ENCODE data around the gene SPHK2.
"Not testable (repeated sequence)": the region's sequence is repeated elsewhere in the genome, so short reads cannot be mapped to it uniquely, and the experiment has no call there.

The SPHK2 gene

DNA sequence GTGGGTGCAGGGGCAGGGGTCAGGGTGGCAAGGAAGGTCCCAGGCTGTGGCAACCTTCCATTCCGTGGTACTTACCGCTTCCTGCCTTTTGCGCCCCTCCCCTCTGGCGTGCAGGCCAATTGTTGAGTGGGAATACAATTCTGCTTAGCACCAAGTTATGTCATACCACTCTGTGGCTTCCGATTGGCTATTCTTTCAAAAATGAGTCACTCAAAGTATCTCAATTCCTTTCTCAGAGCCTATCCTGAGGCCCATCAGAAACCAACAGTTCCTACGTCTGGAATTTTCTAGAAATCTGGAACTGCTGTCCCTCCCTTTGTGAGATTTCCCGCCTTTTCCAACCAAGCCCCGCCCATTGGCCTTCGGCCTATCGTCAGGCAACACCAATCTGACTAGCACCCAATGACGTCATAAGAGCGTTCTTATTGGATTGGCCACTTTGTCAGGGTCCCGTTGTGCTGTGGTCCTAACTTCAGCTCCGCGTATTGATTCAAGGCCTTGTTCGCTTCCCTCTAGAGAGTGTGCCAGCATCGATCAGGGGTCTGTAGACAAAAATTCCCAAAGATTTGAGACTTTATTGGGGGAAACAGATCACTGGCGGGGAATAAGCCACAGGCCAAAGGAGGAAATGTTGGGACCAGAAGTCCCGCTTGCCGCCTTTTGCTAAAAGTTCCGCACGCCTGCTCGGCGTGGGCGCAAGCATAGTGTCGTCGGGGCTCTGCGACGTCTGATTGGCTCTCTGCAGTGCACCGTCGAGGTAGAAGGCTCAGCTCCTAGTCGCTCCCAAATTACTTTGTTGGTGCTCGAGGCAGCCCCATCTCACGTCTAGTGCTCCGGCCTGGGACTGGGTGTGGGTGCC lies 41.8 kb downstream of the SPHK2 start:
- DNase-seq (ENCODE audit: low read depth in 2 of 2), result peak; percentile 57 to 72

DNA sequence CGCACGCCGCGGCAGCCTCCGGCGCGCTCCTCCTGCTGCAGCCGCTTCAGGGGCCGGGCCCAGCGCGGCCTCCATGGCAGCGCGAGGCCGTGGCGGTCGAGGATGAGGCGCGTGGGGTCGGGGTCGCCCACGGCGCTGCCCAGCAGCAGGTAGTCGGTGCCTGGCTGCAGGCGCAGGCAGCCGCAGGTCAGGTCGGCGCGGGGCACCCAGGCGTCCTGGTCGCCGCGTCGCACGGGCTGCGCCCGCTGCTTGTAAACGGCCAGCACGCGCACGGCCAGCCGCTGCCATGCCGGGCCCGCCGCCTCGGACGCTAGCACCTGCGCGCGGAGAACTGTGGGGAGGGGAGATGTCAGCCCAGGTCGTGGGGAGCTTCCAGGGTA lies 42.4 kb downstream of the SPHK2 start:
- DNase-seq (ENCODE audit: low read depth in 2 of 2), result no peak

DNA sequence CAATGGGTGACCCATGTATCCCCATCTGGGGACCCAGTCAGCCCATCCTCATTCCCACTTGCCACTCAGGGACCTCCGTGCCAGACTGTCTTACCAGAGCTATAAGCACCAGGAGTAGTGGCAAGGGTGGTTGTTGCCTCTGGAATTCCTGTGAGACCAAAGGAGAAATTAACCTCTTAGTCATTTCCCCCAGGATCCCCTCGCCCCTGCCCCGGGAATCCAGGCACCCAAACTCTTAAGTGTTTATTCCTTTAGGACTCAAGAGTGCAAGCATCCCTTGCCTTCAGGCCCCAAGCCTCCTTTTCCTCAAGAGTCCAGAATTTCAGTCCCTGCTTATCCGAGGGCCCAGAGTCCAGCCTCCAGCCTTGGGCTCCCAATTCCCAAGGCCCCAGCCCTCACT lies 44.4 kb downstream of the SPHK2 start:
- no peak for DNase-seq (ENCODE audit: low read depth in 2 of 2)

DNA sequence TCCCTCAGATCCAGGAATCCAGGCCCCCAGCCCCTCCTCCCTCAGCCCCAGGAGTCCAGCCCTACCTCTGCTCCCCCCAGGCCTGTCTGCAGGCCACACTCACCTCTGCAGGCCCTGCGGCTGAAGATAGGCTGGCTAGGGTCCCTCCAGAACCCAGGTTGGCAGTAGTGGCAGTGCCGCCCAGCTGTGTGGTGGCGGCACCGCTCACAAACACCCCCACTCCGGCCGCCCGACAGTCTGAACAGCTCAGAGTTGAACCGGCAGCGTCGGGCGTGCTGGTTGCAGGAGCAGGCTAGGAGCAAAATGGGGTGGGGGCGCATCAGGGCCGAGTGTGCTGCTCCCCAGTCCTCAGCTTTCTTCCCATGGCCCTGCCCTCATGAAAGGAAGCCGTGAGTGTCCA lies 45.2 kb downstream of the SPHK2 start:
- no peak for DNase-seq (ENCODE audit: low read depth in 2 of 2)

DNA sequence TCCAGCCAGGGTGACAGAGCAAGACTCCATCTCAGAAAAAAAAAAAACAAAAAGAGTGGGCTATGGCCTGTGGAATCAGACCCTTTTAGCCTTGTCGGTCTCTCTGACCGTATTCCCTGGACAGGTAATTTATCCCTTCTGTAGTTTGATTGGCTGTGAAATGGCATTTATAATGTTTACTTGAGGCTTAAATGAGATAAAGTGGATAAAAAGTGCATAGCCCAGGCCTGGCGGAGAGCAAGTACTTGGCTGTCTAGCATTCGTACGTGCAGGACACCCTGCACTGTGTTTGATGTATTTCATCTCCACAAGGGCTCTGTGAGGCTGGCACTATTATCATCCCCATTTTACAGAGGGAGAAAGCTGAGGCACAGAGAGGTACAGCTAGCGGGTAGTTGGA lies 46.5 kb downstream of the SPHK2 start:
- DNase-seq (ENCODE audit: low read depth in 2 of 2), result no peak

DNA sequence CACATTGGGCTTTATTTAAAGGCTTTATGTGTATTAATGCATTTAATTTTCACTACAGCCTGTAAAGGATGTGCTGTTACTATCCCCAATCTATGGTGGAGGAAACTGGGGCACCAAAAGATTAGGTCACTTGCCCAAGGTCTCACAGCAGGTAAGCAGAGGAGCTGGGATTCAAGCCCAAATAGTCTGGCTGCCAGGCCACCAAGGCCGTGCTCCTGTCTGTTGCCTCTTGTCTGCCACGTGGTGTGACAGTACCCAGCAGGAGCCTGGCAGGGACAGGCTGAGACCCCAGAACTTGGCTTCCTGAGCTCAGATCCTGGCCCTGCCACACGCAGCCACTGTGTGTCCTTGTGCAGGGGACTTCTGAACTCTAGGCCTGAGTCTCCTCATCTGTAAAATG lies 49.0 kb downstream of the SPHK2 start:
- DNase-seq (ENCODE audit: low read depth in 2 of 2), result no peak

DNA sequence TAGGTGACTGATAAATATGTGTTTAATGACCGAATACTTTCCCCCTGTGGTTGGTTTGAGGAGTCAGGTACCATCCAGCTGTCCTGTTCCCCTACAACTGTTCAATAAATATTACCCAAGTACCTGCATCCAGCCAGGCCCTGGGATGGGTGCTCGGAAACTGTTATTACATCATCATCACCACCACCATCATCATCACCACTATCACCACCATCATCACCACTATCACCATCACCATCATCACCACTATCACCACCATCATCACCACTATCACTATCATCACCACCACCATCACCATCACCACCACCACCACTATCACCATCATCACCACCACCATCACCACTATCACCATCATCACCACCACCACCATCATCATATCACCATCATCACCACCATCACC lies 49.5 kb downstream of the SPHK2 start:
- no peak for DNase-seq (ENCODE audit: low read depth in 2 of 2)

DNA sequence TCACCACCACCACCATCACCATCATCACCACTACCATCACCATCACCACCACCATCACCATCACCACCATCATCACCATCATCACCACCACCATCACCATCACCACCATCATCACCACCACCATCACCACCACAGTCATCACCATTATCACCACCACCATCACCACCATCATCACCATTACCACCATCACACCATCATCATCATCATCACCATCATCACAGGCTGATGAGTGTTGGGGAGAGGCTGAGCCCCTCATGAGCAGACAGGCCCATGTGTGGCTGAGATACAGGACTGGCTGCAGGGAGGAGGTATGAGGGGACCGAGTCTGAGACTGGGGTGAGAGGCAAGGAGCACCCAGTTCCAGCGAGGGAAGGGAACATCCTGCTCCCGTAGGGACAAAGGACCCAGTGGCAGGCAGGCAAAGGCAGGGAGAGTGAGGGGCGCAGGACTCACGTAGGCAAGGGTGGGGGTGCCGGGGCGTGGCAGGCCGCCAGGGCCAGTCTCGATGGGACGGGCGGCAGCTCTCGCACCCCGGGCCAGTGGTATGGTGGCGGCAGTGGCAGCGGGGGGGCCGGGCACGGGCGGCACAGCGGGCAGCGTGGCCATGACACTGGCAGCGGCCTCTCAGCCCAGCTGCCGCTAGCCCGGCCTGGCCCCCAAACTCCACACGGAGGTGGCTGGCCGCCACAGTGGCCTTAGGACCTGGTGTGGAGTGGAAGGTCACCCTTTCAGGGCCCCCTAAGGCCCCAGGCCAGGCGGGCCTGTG lies 50.8 kb downstream of the SPHK2 start:
- no peak for DNase-seq (ENCODE audit: low read depth in 2 of 2)

DNA sequence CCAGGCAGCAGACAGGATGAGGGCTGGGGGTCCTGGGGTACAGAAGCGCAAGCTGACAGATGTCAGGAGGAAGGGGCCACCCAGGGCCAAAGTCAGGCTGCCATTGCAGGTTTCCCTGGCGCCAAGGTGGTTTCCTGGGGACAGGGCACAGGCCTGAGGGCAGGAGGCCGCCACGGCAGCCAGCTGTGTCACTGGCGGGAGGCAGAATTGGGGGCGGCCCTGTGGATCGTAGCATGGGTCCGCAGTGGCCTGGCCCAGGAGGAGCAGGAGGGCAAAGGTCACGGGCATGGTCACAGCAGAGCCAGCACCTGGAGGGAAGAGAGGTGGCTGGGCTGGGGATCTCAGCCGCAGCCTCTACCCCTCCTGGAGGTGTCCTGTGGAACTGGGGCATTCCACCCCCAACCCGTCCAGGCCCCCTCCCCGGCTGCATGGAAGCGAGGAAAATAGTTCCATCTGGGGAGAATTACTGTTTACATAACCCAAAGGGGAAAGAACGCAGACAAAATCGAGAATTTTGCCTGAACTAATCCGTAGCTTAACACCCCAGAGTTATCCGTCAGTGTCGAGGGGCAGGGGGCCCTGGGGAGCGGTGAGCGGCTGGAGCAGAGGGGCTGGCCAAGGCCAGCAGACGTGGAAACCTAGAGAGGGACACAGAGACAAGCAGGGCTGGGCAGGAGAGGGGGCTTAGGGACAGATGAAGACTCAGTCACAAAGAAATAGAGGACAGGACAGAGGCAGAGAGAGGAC lies 51.6 kb downstream of the SPHK2 start:
- DNase-seq (ENCODE audit: low read depth in 2 of 2), result no peak

DNA sequence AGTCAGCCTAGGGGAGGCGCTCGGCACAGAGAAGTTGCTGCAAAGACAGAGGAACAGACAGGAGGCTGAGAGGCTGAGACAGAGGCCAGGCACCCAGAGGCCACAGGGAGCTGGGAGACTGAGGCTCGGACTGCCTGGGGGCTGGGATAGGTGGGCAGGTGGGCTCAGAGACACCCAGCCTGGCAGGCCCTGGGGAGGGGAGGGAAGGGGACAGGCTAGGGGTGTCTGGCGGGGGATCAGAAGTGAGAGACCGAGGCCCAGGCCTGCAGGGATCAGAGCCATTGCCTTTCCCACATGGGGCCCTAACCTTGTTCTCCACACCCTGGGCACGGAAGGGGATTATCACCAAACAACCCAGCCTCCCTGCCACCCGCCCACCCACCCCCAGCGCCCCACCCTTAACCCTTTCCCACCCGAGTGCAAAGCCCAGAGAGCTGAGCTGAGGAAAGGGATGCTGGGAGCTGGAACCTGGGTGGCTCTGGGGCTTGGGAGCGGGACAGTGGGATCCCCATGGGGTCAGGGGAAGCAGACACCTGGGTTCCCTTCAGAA lies 52.2 kb downstream of the SPHK2 start:
- no peak for DNase-seq (ENCODE audit: low read depth in 2 of 2)

DNA sequence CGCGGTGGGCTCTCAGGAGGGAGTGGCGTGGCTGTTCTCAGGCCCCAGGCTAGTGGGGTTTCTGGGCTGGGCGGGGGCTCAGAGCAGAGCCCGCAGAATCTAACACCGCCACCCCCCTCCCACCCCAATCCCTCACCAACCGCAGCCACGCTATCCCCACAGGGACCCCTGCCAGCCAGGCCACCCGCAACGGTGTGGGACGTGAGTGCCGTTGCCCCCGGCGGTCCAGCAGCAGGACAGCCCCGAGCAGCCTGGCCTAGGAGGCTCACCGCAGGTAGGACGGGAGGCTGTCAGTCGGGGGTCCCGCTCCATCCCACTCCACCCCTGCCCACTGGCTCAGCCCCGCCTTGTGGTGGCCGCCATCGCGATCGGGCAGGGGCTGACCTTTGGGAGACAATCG lies 53.7 kb downstream of the SPHK2 start, which contains the start of gene NTN5:
NTN5 (minus strand) TSS at position 24 of the 400 bp plus-strand sequence. CDS start 2,031 bp downstream, outside the sequence.
- DNase-seq (ENCODE audit: low read depth in 2 of 2), result no peak

DNA sequence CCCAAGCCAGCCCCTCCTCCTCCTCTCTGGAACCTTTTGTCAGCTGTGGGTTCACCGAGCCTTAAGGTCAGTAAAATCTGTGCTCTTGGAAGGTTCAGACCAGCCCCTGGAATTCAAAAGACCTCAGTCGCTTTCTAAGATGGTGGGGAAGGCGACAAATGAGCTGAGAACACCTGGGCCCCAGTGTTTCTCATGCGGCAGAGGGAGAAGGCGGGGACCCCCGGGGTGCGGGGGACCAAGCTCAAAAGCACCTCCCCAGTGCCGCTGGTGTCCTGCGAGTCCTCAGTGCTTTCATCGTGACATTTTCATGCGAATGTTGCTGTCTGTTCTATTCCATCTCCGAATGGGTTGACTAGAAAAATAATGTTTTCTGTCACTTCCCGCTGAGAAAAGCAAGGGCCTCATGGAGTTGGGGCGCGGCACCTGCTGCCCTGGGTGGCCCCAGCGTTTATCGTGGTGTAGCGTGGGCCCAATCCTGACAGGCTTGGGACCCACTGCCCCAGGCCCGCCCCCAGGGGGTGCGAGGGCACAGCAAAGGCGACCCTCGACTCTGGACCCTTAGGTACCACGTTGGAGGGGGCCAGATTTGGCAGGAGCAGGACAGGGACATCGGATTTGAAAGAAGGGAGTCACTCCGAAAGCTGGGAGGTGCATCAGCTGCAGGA lies 54.3 kb downstream of the SPHK2 start:
- DNase-seq (ENCODE audit: low read depth in 2 of 2), result no peak

DNA sequence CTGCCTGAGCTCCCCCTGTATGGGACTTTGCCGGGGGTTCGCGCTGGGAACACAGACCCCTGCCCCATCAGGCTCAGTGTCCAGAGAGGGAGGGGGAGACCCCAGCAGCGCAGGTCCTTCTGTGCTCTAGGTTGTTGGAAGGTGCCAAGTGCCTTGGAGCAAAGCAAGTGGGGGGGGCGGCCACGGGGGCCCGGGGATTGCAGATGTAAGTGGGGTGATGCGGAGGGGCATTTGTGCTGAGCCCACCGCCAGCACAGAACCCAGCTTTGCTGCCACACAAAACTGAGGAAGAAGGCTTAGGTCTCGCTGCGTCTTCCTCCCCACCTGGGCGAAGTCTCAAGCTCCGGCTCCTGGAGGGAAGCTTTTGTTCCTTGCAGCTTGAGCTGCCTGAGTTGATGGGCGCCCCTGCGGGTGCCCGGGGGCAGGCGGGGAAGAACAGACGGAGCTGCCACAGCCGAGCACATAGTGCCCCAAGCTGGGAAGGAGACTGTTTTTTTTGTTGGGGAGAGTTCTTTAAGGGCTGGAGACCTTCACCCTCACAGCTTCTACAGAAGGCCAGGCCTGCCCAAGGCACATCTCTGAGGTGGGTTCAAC lies 55.0 kb downstream of the SPHK2 start:
- no peak for DNase-seq (ENCODE audit: low read depth in 2 of 2)

DNA sequence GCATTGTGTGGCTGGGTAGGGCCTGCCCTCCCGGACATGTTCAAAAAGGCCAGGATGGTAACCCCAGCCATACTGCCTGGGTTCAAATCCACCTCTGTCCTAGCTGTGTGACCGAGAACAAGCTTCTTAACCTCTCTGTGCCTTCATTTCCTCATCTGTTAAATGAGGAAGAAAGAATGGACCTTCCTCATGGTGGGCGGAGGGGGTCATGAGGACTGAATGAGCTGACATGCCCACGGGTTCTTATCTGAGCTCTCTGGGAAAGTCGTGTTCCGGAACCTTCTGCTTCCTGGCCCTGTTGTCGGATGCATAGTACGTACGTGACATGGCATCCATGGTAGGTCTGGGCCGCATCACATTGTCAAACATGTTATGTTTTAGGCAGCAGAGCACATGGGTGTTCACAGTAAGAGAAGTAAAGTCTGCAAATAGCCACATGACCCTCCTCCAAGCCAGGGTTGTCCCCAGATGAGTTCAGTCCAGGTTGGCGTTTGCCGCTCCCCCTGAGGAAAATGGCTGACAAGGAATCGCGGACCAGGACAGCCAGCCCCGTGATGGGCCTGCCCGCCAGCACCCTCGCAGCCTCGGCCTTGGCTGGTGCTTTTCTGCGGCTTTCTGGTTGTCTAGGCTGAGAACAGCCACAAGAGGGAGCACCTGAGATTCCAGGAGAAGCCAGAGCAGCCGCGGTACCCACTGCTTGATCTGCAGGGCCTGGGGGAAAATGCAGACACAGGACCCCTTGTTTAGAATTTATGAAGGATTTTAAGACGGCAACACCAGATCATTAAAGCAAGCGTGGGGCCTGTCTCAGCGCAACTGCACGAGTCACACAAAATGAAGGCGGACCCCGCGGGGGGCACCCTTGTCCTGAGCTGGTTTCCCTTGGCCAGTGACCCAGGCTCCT lies 55.9 kb downstream of the SPHK2 start:
- DNase-seq (ENCODE audit: low read depth in 2 of 2), result peak; percentile 52 to 68

DNA sequence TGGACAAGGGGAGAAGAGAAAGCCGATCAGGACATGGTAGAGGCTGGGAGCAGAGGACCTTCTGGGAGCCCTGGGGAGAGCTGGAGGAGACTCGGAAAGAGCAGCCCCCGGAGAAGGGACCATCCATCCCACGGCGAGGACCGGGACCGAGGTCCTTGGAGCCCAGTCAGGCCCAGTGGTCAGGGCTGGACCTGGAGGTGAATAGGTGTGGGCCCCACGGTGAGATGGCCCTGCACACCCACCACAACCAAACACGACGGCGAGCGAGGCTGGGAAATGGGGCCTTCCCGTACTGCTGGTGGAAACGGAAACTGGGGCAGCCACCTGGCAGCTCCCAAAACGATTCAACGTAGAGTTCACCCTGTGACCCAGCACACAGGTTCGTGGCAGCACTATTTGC lies 57.2 kb downstream of the SPHK2 start:
- DNase-seq (ENCODE audit: low read depth in 2 of 2), result no peak

DNA sequence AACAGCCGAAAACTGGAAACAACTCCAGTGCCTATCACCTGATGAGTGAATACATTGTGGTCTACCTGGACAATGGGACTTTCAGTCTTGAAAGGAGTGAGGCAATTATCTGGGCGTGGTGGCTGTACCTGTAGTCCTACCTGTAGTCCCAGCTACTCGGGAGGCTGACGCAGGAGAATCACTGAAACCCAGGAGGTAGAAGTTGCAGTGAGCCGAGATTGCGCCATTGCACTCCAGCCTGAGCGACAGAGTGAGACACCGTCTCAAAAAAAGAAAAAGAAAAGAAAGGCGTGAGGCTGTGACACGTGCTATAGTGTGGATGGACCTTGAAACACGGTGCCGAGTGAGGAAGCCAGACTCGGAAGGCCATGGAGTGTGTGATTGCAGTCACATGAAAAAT lies 57.6 kb downstream of the SPHK2 start:
- DNase-seq (ENCODE audit: low read depth in 2 of 2), result no peak

DNA sequence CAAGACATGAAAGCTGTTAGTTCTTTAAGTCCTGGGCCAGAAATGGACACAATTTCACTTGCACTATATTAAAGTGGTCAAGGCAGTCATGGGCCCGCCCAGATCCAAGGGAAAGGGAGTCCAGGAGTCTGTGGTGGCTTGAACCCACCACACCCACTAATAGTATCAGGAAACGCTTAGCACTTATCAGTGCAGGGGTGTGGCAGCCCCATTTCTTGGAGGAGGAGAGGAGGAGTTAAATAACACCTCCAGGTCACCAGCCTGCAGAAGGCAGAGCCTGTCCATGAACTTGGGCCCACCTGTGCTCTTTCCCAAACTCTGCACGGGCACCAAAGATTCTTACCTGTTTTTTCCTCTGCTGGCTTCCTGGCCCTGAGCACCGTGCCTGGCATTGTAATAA lies 58.9 kb downstream of the SPHK2 start:
- DNase-seq (ENCODE audit: low read depth in 2 of 2), result no peak

DNA sequence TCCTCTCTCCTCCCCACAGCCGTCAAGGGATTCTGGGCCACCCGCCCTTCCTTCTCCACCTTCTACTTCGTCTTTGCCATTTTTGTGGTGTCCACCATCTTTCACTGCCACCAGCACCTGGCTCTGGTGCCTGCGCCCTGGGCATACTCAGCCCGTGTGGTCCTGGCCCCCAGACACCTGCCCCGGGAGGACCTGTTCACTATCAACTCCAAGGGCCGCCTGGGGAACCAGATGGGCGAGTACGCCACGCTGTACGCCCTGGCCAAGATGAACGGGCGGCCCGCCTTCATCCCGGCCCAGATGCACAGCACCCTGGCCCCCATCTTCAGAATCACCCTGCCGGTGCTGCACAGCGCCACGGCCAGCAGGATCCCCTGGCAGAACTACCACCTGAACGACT lies 60.7 kb downstream of the SPHK2 start:
- not testable (repeated sequence) for DNase-seq (ENCODE audit: low read depth in 2 of 2)

All from stimulated activated CD8-positive, alpha-beta memory T cell treated with anti-CD3 and anti-CD28 coated beads, Interleukin-2, amount 100 ng/mL, for 48 hours (primary cell).